T-cell (primary cell): ENCODE results near the gene DDIT3. TPM values are rescaled to one million over a fixed set of nuclear protein-coding genes. Genes with fewer than 3 reads are reported as not detected.

Source experiments
- ATAC-seq, 4 experiments: fragments of 200-7000 bp in 3 of 4; fragments of 150-1000 bp in 1 of 4; cut with Tn5 transposase; replicated peaks in 1 of 4; 1 replicate in 3 of 4; 2 replicates in 1 of 4; pipeline ENCODE4 v1.10.0; 2021; ENCODE audit warnings: moderate library complexity in 3 of 4, mild to moderate bottlenecking in 2 of 4, moderate number of reproducible peaks in 1 of 4
- CTCF ChIA-PET, 2 donors: fragments of 300-600 bp; sonication (Branson Sonifier 250); formaldehyde crosslinking; loops; one replicate each; lab custom pipeline; 2022; ENCODE audit warnings: antibody characterized with exemption in 2 of 2; lab: Charles Lee
- POLR2A ChIA-PET, 2 donors: fragments of 300-600 bp; sonication (Branson Sonifier 250); formaldehyde crosslinking; loops; one replicate each; lab custom pipeline; 2022; ENCODE audit warnings: antibody characterized with exemption in 2 of 2; lab: Charles Lee
- DNase-seq, 35 experiments: peaks; one replicate each; pipeline versions ENCODE4 v3.0.0 to v3.0.0-alpha.2; 2013 to 2023
- H3K27ac ChIP-seq: one replicate; pipeline ENCODE4 v1.5.1; 2013; ENCODE audit warnings: low read length
- H3K27me3 ChIP-seq, 2 experiments: replicated peaks in 1 of 2; 1 replicate in 1 of 2; 2 replicates in 1 of 2; pipeline versions ENCODE4 v1.6.1 to v1.7.0; 2013; ENCODE audit warnings: low read length in 1 of 2, mixed read lengths in 1 of 2; ENCODE audit not compliant: control insufficient read depth in 2 of 2, insufficient read depth in 2 of 2; ENCODE audit errors: extremely low read depth in 1 of 2
- H3K36me3 ChIP-seq, 2 donors: 1 replicate in 1 of 2; 2 replicates in 1 of 2; pipeline versions ENCODE4 v1.6.1 to v1.7.0; 2013; ENCODE audit warnings: low read length in 1 of 2; ENCODE audit not compliant: control insufficient read depth in 2 of 2, insufficient read depth in 1 of 2; ENCODE audit errors: extremely low read depth in 1 of 2
- H3K4me1 ChIP-seq, 2 experiments: 1 replicate in 1 of 2; 2 replicates in 1 of 2; pipeline versions ENCODE4 v1.6.1 to v1.7.0; 2013; ENCODE audit warnings: low read length in 2 of 2, mixed read lengths in 1 of 2; ENCODE audit not compliant: insufficient read depth in 2 of 2, control insufficient read depth in 1 of 2; ENCODE audit errors: extremely low read depth in 1 of 2
- H3K4me3 ChIP-seq, 2 donors: 1 replicate in 1 of 2; 2 replicates in 1 of 2; pipeline versions ENCODE4 v1.5.1 to v1.7.0; 2013; ENCODE audit warnings: mild to moderate bottlenecking in 2 of 2, low read length in 1 of 2, moderate library complexity in 1 of 2; ENCODE audit not compliant: control insufficient read depth in 1 of 2; ENCODE audit errors: extremely low read depth in 1 of 2
- H3K9me3 ChIP-seq: 2 replicates; pipeline ENCODE4 v1.7.0; 2013
- H3K27ac Mint-ChIP-seq, 2 donors: one replicate each; pipeline ENCODE4 v1.8.0; 2020 to 2021; ENCODE audit warnings: mild to moderate bottlenecking in 2 of 2, mixed read lengths in 2 of 2
- H3K27me3 Mint-ChIP-seq, 2 donors: one replicate each; pipeline ENCODE4 v1.8.0; 2021 to 2022; ENCODE audit warnings: mixed read lengths in 2 of 2
- H3K36me3 Mint-ChIP-seq: one replicate; pipeline ENCODE4 v1.8.0; 2021; ENCODE audit warnings: mixed read lengths
- H3K4me1 Mint-ChIP-seq, 3 donors: one replicate each; pipeline ENCODE4 v1.8.0; 2020 to 2022; ENCODE audit warnings: mixed read lengths in 3 of 3, mild to moderate bottlenecking in 1 of 3
- H3K4me3 Mint-ChIP-seq, 3 donors: one replicate each; pipeline ENCODE4 v1.8.0; 2020 to 2022; ENCODE audit warnings: mild to moderate bottlenecking in 3 of 3, mixed read lengths in 3 of 3, moderate library complexity in 3 of 3
- H3K9me3 Mint-ChIP-seq, 3 donors: one replicate each; pipeline ENCODE4 v1.8.0; 2020 to 2022; ENCODE audit warnings: mixed read lengths in 3 of 3
- WGBS: methylation state at CpG from one replicate; pipeline ENCODE4 v1.1.5; 2013; ENCODE audit warnings: missing lambda C conversion rate; ENCODE audit not compliant: insufficient coverage; 5-methylcytosine and 5-hydroxymethylcytosine counted together
- total RNA-seq, 35 experiments: library from RNA in 6 of 35; stranded (reverse) in 6 of 35; fragments of 120-200 nt in 1 of 35; gene quantifications; one replicate each; pipeline versions ENCODE4 v1.2.1 to v1.2.4 and lab custom pipeline; 2013 to 2026

The DDIT3 gene
- total RNA-seq, 5 donors from 2014 or later (not counting 1 experiment from before 2014, with no cell fraction given): 34.5 to 93.5 (median 40.7) TPM

GRCh38 chr12:57528831-57529555 lies 8.7 kb upstream of the DDIT3 start:
- Mint-ChIP-seq H3K4me3 (no peak overlapping the region), H3K27me3 (no peaks in the 10 kb centered on the region), H3K9me3 (no peaks in the 10 kb centered on the region), H3K27ac (peak overlapping the region in 1 of 2 donors; percentile 39), H3K36me3 (peaks cover 42% of the 10 kb centered on the region), H3K4me1 (peaks cover 13 to 20% (median 13%) of the 10 kb centered on the region in 3 donors)
- DNase-seq: no peak
- ChIA-PET POLR2A (no interaction called here), CTCF (no interaction called here)
- Histone ChIP-seq H3K27me3 (no peaks in the 10 kb centered on the region), H3K36me3 (peaks cover 12 to 91% of the 10 kb centered on the region in 2 donors), H3K4me1 (peaks cover 2 to 21% of the 10 kb centered on the region in 2 experiments), H3K27ac (no peak overlapping the region), H3K9me3 (no peaks in the 10 kb centered on the region), H3K4me3 (no peak overlapping the region)
- WGBS: 87% methylated on average over 3 of the region's 10 CpGs
- no peak for ATAC-seq

DNA sequence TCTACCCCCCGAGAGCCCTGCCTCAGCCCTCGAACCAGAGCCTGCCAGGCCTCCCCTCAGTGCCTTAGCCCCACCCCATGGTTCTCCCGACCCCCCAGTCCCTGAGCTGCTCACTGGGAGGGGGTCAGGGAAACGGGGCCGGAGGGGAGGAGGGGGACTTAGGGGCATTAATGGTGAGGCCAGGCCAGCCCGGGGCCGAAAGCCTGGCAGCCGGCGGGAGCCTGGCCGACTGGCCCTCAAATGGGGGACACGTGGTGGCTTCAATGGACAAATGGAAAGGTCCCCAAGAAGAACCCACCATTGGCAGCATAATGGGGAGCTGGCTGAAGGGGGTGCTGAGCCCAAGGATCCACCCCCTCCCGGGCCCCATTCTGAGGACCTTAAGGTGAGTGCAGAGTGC lies 7.9 kb upstream of the DDIT3 start:
- no peaks in the 10 kb centered on the region for H3K9me3 ChIP-seq
- Mint-ChIP-seq H3K27me3 (no peaks in the 10 kb centered on the region), H3K36me3 (peaks cover 40% of the 10 kb centered on the region), H3K4me1 (peaks cover 21 to 29% (median 21%) of the 10 kb centered on the region in 3 donors), H3K27ac (no peak overlapping the region), H3K9me3 (no peaks in the 10 kb centered on the region), H3K4me3 (no peak overlapping the region)
- POLR2A ChIA-PET: no interaction called here
- ATAC-seq (no peak), DNase-seq (no peak)
- no peak overlapping the region for H3K4me3 ChIP-seq
- no peaks in the 10 kb centered on the region for H3K27me3 ChIP-seq
- H3K27ac ChIP-seq: no peak overlapping the region
- no CpG with 5 or more reads among the region's 12 CpGs for WGBS
- peaks cover 8 to 29% of the 10 kb centered on the region in 2 experiments for H3K4me1 ChIP-seq
- H3K36me3 ChIP-seq: peaks cover 12 to 89% of the 10 kb centered on the region in 2 donors
- CTCF ChIA-PET: no interaction called here

- no peak for ATAC-seq
These were observed 6.9 kb upstream of the DDIT3 start for GRCh38 chr12:57527184-57527583.

DNA sequence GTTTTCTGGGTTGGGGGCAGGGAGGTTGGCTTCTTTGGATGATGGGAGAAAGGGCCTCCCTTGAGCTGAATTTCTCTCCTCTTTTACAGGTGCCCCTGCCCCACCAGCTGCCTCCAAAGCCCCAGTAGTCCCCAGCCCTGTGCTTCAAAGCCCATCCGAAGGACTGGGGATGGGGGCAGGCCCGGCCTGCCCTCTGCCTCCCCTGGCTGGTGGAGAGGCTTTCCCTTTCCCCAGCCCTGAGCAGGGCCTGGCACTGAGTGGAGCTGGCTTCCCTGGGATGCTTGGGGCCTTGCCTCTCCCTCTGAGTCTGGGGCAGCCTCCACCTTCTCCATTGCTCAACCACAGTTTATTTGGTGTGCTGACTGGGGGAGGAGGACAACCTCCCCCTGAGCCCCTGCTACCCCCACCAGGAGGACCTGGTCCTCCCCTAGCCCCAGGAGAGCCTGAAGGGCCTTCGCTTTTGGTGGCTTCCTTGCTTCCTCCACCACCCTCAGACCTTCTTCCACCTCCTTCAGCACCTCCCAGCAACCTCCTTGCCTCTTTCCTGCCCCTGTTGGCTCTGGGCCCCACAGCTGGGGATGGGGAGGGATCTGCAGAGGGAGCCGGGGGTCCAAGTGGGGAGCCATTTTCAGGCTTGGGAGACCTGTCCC lies 6.3 kb upstream of the DDIT3 start:
- 100% methylated on average over 1 of the region's 4 CpGs for WGBS
- Mint-ChIP-seq H3K36me3 (peaks cover 26% of the 10 kb centered on the region), H3K27ac (no peak overlapping the region), H3K27me3 (no peaks in the 10 kb centered on the region), H3K4me3 (no peak overlapping the region), H3K9me3 (no peaks in the 10 kb centered on the region), H3K4me1 (peaks cover 30 to 39% (median 30%) of the 10 kb centered on the region in 3 donors)
- H3K36me3 ChIP-seq: peaks cover 7 to 73% of the 10 kb centered on the region in 2 donors
- POLR2A ChIA-PET: interaction anchor here in 1 of 2 donors (0.8 kb wide), 1 partner anchor 19 kb away, joined by 4 read pairs; no protein-coding TSS in a partner anchor
- no peak for ATAC-seq
- H3K4me3 ChIP-seq: no peak overlapping the region
- no peak for DNase-seq
- H3K4me1 ChIP-seq: peaks cover 13 to 40% of the 10 kb centered on the region in 2 experiments
- no peaks in the 10 kb centered on the region for H3K9me3 ChIP-seq
- H3K27ac ChIP-seq: no peak overlapping the region
- CTCF ChIA-PET: interaction anchor here in 1 of 2 donors (0.6 kb wide), 1 partner anchor 15 kb away, joined by 3 read pairs; no protein-coding TSS in a partner anchor
- no peaks in the 10 kb centered on the region for H3K27me3 ChIP-seq

More at GRCh38 chr12:57527184-57527583, 6.9 kb upstream of the DDIT3 start:
- H3K4me1 ChIP-seq: peaks cover 8 to 34% of the 10 kb centered on the region in 2 experiments
- Mint-ChIP-seq H3K9me3 (no peaks in the 10 kb centered on the region), H3K27ac (peak overlapping the region in 1 of 2 donors; percentile 16), H3K27me3 (no peaks in the 10 kb centered on the region), H3K4me1 (peaks cover 24 to 33% (median 24%) of the 10 kb centered on the region in 3 donors), H3K4me3 (no peak overlapping the region), H3K36me3 (peaks cover 32% of the 10 kb centered on the region)
- H3K27me3 ChIP-seq: no peaks in the 10 kb centered on the region
- peaks cover 12 to 79% of the 10 kb centered on the region in 2 donors for H3K36me3 ChIP-seq
- H3K9me3 ChIP-seq: no peaks in the 10 kb centered on the region
- no peak overlapping the region for H3K4me3 ChIP-seq
- no peak for DNase-seq
- H3K27ac ChIP-seq: no peak overlapping the region
- ChIA-PET POLR2A (interaction anchor here in 1 of 2 donors (0.8 kb wide), 1 partner anchor 19 kb away, joined by 4 read pairs; no protein-coding TSS in a partner anchor), CTCF (interaction anchor here in 1 of 2 donors (0.6 kb wide), 1 partner anchor 56 kb away, joined by 4 read pairs; no protein-coding TSS in a partner anchor)
- WGBS: no CpG with 5 or more reads among the region's 5 CpGs

GRCh38 chr12:57525615-57526383 lies 5.5 kb upstream of the DDIT3 start:
- Mint-ChIP-seq H3K9me3 (no peaks in the 10 kb centered on the region), H3K36me3 (peaks cover 23% of the 10 kb centered on the region), H3K4me3 (no peak overlapping the region), H3K27ac (peak overlapping the region in 1 of 2 donors; percentile 22), H3K4me1 (peaks cover 38 to 42% (median 38%) of the 10 kb centered on the region in 3 donors), H3K27me3 (no peaks in the 10 kb centered on the region)
- ATAC-seq: no peak
- WGBS: 86% methylated on average over 11 of the region's 16 CpGs
- H3K27ac ChIP-seq: no peak overlapping the region
- H3K4me3 ChIP-seq: no peak overlapping the region
- H3K27me3 ChIP-seq: no peaks in the 10 kb centered on the region
- POLR2A ChIA-PET: interaction anchor here (0.5 to 0.6 kb wide), 2 partner anchors 35 to 115 kb away, joined by 3 to 6 read pairs; no protein-coding TSS in a partner anchor
- CTCF ChIA-PET: interaction anchor here in 1 of 2 donors (0.6 kb wide), 1 partner anchor 16 kb away, joined by 3 read pairs; no protein-coding TSS in a partner anchor
- peaks cover 18 to 48% of the 10 kb centered on the region in 2 experiments for H3K4me1 ChIP-seq
- DNase-seq: no peak
- no peaks in the 10 kb centered on the region for H3K9me3 ChIP-seq
- H3K36me3 ChIP-seq: peaks cover 3 to 66% of the 10 kb centered on the region in 2 donors
